Prostate gland (tissue), 2 donors: ENCODE measurements around the gene EIF5. TPM values are rescaled to one million over a fixed set of nuclear protein-coding genes. Genes with fewer than 3 reads are reported as not detected.

Experiments used
- DNase-seq: peaks from one replicate; pipeline ENCODE4 v3.0.0-alpha.2; 2019; ENCODE audit warnings: low spot score
- H3K27ac ChIP-seq, 2 donors: fragments of 200-600 bp; sonication (generic); 2 replicates each; pipeline ENCODE4 v1.5.1; 2017 to 2019
- H3K27me3 ChIP-seq: fragments of 200-600 bp; sonication (generic); replicated peaks from 2 replicates; pipeline ENCODE4 v1.5.1; 2019; ENCODE audit not compliant: insufficient read depth
- H3K36me3 ChIP-seq, 2 donors: fragments of 200-600 bp; sonication (generic); 1 replicate in 1 of 2; 2 replicates in 1 of 2; pipeline versions ENCODE4 v1.5.1 to v1.8.1; 2017 to 2019
- H3K4me1 ChIP-seq: fragments of 200-600 bp; sonication (generic); replicated peaks from 2 replicates; pipeline ENCODE4 v1.5.1; 2019
- H3K4me3 ChIP-seq, 2 donors: fragments of 200-600 bp; sonication (generic); 2 replicates each; pipeline ENCODE4 v1.5.1; 2017 to 2019
- H3K9me3 ChIP-seq: fragments of 200-600 bp; sonication (generic); 2 replicates; pipeline ENCODE4 v1.5.1; 2017
- CTCF ChIP-seq, 4 experiments: fragments of 200-600 bp in 2 of 4; fragments of 450-650 bp in 2 of 4; sonication (generic) in 2 of 4; IDR thresholded peaks; 1 replicate in 3 of 4; 2 replicates in 1 of 4; pipeline ENCODE4 v1.5.1; 2016 to 2019; ENCODE audit warnings: antibody characterized with exemption in 4 of 4, mild to moderate bottlenecking in 2 of 4, moderate library complexity in 2 of 4
- POLR2A ChIP-seq: fragments of 450-650 bp; IDR thresholded peaks from one replicate; pipeline ENCODE4 v1.6.1; 2016; ENCODE audit warnings: antibody characterized with exemption, mild to moderate bottlenecking
- POLR2AphosphoS5 ChIP-seq: sonication (generic); formaldehyde crosslinking; IDR thresholded peaks from one replicate; pipeline ENCODE4 v1.6.1; 2017; ENCODE audit warnings: antibody characterized with exemption
- WGBS: methylation state at CpG from one replicate; pipeline ENCODE4 v1.1.5; 2018; 5-methylcytosine and 5-hydroxymethylcytosine counted together
- intact Hi-C: fragments of 100-400 bp; cut with DNase I; formaldehyde crosslinking; loops from one replicate; pipeline ENCODE4 v1.14.2; 2022
- total RNA-seq, 2 donors: library from RNA; depleted of rRNA; stranded (reverse); fragments of >200 nt; gene quantifications; one replicate each; pipeline ENCODE4 v1.1.0, GENCODE V29; 2016

The EIF5 gene
- total RNA-seq = 100 to 1,000 TPM; 205 to 268 TPM

DNA sequence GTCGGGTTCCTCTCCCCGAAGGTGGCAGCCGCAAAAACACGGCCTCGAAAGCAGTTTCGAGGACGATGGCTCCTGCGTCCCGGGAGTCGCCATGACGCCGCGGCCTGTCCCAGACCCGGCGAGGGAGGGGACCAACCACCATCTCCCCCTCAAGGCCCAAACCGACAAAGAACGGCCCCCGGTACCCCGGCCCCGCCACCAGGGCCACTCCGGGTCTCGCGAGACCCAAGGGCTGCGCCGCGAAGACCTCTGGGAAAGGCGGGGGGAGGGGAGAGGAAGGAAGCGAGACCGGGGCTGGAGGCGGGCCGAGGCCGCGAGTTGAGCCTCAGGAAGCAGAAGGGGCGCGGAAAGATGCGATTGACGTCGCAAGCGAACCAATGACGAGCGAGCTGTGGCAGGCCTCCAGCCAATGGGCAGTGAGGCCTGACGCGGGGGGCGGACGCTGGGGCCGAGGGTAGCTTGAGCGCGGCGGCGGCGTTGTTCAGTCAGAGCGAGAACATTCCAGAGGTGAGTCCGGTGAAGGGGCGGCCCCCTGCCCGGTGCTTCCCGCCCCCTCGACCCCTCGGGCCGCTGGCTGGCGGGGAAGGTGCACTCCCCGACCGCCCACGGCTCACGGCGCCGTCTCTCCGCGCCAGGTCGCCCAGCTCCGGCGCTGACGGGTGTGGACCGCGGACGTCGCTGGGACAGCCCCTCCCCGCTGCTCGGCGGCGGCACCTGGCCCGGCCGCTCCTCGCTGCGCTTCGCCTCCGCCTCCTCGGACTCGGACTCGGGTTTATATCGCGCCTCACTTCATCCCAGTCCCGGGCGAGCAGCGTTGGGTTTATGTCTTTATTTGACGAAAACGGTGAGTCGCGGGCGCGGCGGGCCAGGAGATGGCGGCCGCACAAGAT, at the start of gene EIF5:
Gene EIF5 (plus strand): TSS at position 484 of the 890 bp plus-strand sequence. CDS start 1,624 bp downstream, outside the sequence.
- Histone ChIP-seq H3K27me3 (no peaks in the 10 kb centered on the region), H3K9me3 (no peaks in the 10 kb centered on the region), H3K27ac (peak within 1 kb of the TSS; percentile 99 to 100), H3K4me1 (peaks cover 4% of the 10 kb centered on the region), H3K36me3 (peaks cover 10 to 25% of the 10 kb centered on the region in 2 donors), H3K4me3 (peak within 1 kb of the TSS; percentile 98 to 100)
- DNase-seq = peak; percentile 99
- intact Hi-C loops = loop anchor here (2.0 kb wide), 1 partner anchor 51 kb away; the partner anchor contains the start of gene MARK3
- under 1% methylated on average over 91 of the region's 103 CpGs for WGBS
- TF ChIP-seq POLR2A = peak; percentile 96
- TF ChIP-seq CTCF (IDR thresholded peaks at IDR 0.05) = peak; percentile 24 to 87 (median 48)
- peak; percentile 99 for TF ChIP-seq POLR2AphosphoS5

DNA sequence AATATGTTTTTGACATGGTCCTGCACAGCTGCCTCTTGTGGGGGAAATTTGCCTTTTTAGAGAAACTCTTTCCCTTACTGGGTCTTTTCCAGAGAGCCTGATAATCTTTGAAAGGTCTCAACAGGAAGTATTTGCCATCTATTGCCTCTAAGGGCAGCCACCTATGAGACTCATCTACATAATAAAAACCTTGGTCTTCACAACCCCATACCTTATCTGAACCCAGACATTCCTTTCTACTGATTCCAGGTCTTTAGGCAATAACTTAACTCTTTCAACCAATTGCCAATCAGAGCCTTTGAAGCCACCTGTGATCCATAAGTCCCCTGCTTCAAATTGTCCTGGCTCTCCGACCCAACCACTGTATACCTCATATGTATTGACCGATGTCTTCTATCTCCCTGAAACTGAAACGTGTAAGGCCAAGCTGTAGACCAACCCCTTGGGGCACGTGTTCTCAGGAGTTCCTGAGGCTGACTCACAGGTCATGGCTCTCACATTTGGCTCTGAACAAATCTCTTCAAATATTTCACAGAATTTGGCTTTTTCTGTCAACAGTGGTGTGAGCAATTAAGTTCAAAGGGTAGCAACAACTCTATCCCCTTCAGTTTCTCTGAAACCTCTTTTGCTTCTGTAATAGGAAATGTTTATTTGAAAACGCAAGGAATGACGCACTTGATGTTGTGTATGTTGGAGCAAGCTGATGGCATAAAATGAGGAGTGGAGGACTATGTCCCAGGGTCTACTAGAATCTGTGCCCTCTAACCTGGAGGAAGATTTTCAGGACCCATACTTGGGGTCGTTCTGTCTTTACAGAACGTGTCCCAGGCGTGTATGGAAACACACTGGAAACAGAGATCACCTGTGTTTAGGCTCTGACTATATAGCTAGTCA, 49.2 kb upstream of the EIF5 start:
- TF ChIP-seq CTCF (IDR thresholded peaks at IDR 0.05) = no peak
- TF ChIP-seq POLR2A = no peak
- TF ChIP-seq POLR2AphosphoS5 = no peak
- intact Hi-C loops = no loop called here
- Histone ChIP-seq H3K9me3 (no peaks in the 10 kb centered on the region), H3K27me3 (no peaks in the 10 kb centered on the region), H3K27ac (no peak overlapping the region), H3K4me3 (no peak overlapping the region), H3K36me3 (no peaks in the 10 kb centered on the region), H3K4me1 (no peaks in the 10 kb centered on the region)
- 81% methylated on average over 9 of the region's 9 CpGs for whole genome bisulfite sequencing
- DNase-seq = no peak

DNA sequence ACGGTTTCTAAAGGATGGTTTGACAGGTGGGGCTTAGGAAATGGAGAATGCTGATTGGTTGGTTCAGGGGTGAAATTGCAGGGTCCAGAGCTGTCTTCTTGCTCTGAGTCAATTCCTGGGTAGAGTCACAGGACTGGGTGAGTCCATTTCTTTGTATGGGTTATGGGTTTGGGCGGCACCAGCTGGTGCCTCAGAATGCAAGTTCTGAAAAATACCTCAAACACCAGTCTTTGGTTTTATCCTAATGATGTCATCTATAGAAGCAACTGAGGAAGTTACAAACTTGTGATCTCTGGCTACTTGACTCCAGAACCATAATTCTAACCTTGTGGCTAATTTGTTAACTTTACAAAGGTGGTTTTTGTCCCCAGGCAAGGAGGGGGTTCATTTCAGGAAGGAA, 47.6 kb upstream of the EIF5 start:
- intact Hi-C loops = no loop called here
- H3K9me3 ChIP-seq = no peaks in the 10 kb centered on the region
- no peak for DNase-seq
- 54% methylated on average over 2 of the region's 2 CpGs for WGBS
- no peak overlapping the region for H3K27ac ChIP-seq
- no peaks in the 10 kb centered on the region for H3K36me3 ChIP-seq
- H3K27me3 ChIP-seq = no peaks in the 10 kb centered on the region
- TF ChIP-seq CTCF (IDR thresholded peaks at IDR 0.05) = no peak
- TF ChIP-seq POLR2AphosphoS5 = no peak
- no peak for TF ChIP-seq POLR2A
- no peaks in the 10 kb centered on the region for H3K4me1 ChIP-seq
- no peak overlapping the region for H3K4me3 ChIP-seq

- no peak for DNase-seq
- Histone ChIP-seq H3K27ac (no peak overlapping the region), H3K9me3 (no peaks in the 10 kb centered on the region), H3K27me3 (no peaks in the 10 kb centered on the region), H3K4me1 (no peaks in the 10 kb centered on the region), H3K4me3 (no peak overlapping the region), H3K36me3 (no peaks in the 10 kb centered on the region)
- intact Hi-C loops = no loop called here
- WGBS = 86% methylated on average over 20 of the region's 20 CpGs
- TF ChIP-seq CTCF (IDR thresholded peaks at IDR 0.05) = no peak
- no peak for TF ChIP-seq POLR2AphosphoS5
- TF ChIP-seq POLR2A = no peak
Observed at GRCh38 chr14:103286968-103287850, 46.8 kb upstream of the EIF5 start.
